Dermis microvascular lymphatic vessel endothelial cell (primary cell): ENCODE results near the gene BCAS4. TPM values are rescaled to one million over a fixed set of nuclear protein-coding genes. Genes with fewer than 3 reads are reported as not detected.
"Not testable (repeated sequence)": the region's sequence is repeated elsewhere in the genome, so short reads cannot be mapped to it uniquely, and the experiment has no call there.

Experiments used
- DNase-seq, 2 donors: peaks; one replicate each; pipeline versions ENCODE4 v3.0.0 to v3.0.0-alpha.2; 2010; ENCODE audit warnings: low read depth in 2 of 2
- total RNA-seq: library from RNA; depleted of rRNA; stranded (reverse); fragments of >200 nt; gene quantifications from 2 replicates; pipeline ENCODE4 v1.2.1, GENCODE V29; 2014

The BCAS4 gene, protein sequence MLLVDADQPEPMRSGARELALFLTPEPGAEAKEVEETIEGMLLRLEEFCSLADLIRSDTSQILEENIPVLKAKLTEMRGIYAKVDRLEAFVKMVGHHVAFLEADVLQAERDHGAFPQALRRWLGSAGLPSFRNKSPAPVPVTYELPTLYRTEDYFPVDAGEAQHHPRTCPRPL
- 1.5 TPM in 2 replicates for total RNA-seq

DNA sequence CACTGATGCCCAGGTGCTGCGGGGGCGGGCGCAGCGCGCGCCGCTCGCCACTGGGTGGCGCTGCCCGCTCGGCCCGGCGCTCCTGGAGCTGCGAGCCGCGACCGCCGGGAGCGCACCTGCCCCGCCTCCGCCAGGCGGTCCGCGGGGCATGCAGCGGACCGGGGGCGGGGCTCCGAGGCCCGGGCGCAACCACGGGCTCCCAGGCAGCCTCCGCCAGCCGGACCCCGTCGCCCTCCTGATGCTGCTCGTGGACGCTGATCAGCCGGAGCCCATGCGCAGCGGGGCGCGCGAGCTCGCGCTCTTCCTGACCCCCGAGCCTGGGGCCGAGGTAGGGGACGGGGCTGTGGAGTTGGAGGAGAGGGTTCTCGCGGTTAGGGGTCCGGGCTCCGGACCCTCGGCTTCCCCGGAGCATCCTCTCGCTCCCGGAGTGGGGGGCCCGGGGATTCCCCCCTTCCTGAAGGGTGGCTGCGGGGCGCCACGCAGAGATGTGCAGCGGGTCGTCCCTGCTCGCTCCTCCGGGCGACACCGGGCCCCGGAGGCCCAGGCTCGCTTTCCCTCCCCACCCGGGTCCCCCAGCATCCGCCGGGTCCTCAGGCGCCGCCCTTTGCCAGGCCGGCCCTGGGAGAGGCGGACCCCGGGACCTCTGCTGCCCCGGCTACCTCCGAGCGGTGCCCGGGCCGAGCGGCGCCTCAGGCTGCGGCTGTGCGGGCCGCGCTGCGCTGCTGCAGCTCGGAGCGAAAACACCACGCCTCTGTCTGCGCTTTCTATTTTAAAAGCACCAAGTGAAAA is at the start of gene BCAS4:
BCAS4 (plus strand) TSS at position 216 of the 789 bp plus-strand sequence; CDS start at position 239, 23 bp downstream.
- DNase-seq = peak; percentile 37 to 78

DNA sequence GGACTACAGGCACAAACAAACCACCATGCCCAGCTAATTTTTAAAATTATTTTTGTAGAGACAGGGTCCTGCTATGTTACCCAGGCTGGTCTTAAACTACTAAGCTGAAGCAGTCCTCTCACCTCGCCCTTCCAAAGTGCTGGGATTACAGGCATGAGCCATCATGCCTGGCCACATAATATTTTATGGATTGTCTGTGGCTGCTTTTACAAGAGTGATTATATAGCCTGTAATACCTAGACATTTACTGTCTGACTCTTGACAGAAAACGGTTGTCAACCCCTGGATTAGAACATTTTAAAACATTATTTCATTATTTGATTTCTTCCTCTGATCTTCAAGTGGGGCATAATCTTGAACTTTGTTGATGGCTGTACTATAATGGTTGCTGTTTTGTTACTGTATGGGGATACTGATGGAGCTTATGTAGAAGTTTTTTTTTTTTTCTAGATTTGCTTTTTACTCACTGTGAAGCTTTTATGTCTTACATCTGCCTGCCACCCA is 49.2 kb upstream of the BCAS4 start:
- DNase-seq = no peak

DNA sequence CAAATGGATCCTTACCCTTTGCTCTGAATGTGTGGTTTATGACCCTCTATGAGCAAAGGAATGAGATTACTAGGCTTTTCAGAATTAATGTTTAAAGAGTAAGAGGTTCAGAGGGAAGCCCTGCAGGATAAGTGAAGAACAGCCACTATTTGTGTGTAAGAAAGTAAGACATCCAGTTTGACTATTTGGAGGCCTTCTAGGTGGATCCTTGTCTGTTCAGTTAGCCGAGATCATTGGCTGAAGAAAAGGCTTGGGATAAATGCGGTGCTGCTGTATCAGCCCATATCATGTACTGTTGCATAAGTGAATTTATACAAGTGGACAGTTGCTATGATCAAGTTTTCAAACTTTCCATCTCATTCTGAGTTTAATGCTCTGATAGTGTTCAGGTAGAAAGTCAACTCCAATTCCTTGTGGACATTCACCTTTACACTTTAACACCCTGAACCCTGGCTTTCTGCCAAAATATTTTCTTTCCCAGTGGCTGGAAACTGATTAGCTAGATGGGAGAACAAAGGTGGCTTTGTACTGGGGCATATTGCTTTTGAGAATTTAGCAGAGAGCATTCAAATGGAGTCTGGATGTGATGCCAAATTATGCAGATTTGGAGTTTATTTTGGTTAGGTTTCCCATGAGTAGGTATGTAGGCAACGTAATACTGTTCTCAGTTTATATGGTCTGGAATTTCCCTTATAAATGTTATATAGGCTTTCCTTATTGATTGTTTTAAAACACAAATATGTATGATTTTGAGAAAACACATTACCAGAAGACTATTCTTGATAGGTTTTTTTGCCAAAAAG is 48.5 kb upstream of the BCAS4 start:
- DNase-seq = no peak

DNA sequence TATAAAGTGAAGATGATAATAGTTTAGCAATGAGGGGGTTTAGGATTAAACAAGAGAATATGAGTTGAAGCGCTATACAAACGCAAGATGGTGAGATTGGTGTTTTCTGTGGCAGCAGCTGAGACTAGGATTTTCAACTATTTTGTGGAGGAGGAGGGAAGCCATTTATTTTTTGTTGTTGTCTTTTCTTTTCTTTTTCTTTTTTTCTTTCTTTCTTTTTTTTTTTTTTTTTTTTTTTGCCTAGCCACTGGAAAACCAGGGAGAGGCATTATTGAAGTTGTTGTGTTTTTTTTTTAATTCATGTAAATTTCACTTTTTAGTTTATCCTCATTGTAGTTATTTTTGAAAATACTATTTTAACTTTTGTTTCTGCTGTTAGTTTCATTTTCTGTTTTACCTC is 47.6 kb upstream of the BCAS4 start:
- no peak for DNase-seq

DNA sequence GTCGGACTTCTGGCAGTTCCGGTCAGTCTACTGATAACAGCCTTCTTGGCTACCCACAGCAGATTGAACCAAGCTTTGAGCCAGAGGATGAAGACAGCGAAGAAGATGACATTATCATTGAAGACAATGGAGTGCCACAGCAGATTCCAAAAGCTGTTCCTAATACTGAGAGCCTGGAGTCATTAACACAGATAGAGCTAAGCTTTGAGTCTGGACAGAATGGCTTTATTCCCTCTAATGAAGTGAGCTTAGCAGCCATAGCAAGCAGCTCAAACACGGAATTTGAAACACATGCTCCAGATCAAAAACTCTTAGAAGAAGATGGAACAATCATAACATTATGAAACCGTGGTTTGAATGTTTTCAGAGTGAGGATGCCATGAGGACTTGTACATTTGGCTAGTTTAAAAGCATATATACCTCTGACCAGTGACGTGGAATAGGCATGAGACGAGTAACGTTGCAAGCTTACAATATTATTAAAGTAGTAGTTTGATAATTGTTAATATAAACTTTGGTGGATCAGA is 44.7 kb upstream of the BCAS4 start:
- DNase-seq = no peak

DNA sequence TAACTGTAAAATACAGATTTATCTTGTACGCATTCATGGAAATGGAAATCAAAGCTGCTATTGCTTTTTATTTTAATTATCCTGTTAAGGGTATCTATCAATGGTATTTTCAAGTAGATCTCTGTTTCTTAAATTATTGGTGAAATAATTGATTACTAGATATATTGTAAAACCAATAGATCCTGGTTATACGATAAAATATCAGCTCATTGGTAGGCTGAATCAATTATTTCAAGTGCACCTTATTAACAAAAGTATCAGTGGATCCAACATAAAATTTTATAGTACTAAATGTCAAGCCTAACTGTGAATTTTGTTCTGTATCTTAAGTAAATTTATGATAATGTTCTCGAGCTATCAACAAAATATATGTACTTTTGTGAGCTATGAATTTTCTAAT is 41.7 kb upstream of the BCAS4 start:
- DNase-seq = no peak

DNA sequence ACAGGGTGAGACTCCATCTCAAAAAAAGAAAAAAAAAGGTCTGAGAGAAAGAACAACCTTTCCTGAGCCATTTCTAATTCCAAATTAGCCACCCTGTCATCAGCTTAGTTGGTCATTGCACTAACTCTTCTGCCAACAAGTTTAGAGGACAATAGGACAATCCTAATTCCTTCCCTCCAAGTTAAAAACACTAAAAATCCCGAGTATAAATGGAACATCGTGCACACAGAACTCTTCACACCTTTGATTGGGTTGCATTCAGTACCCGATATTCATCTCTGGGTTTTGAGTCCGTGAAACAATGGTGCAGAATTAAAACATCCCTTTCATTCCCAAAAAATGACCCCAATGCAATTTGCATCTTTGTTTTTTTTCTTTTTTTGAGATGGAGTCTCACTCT is 40.4 kb upstream of the BCAS4 start:
- DNase-seq = no peak

DNA sequence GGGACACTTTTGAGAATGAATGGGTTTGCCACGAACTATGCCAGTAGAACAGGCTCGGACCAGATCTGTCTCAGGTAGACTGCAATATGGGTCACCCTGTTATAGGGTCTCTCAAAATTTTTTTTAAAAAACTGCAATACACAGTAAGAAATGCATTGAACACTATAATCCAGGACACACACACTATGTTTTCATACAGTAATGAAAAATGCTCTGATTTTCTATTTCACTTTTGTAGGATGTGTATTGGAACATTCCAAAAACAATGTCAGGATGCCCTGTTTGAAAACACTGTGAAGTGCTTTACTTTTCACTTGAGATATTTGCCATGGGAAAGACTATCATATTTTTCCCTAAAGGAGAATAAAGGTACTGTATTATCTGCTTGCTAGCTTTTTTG is 38.4 kb upstream of the BCAS4 start:
- DNase-seq = no peak

DNA sequence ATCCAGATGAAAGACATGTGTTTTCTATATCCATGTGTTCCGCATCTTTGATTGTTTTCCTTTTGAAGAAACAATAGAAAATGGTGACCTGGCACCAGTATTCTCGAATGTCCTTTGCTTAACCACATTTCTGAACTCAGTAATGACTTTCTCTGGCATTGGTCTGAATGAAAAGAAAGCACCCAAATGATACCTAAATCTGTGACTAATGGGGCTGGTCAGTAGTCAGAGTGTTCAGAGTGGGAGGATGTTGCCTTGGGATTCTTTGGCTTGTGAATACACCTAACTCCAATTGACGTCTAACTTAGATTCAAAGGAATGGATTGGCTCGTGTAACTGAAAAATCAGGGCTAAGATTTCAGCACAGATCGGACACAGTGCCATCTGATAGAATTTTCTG is 36.4 kb upstream of the BCAS4 start:
- no peak for DNase-seq

DNA sequence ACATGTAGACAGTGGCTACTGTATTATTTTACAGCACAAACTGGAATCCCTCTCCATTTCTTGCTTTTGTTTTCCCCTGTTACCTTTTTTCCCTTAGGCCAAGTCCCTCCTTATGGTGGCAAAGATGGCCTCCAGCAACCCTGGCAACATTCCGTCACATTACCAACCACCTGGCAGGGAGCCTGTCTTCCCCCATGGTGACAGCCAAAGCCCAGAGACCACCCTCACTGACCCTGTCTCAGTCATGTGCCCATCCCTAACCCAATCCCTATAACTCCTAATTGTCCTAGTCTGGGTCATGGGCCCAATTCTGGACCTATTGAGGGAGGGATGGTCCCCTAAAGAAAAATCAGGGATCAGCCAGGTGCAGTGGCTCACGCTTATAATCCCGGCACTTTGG is 35.9 kb upstream of the BCAS4 start:
- no peak for DNase-seq

DNA sequence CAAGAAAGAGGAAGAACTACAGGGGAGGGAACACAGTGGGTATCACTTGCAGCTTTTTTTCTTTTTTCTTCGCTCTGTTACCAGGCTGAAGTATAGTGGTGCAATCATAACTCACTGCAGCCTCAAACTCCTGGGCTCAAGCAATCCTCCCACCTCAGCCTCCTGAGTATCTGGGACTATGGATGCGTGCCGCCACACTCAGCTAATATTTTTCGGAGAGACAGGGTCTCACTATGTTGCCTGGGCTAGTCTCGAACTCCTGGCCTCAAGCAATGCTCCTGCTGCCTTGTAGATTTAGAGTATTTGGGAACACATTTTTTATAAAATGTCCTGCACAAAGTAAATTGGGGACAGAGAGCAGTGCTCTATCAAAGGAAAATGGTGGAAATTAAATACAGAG is 35.2 kb upstream of the BCAS4 start:
- DNase-seq = no peak

DNA sequence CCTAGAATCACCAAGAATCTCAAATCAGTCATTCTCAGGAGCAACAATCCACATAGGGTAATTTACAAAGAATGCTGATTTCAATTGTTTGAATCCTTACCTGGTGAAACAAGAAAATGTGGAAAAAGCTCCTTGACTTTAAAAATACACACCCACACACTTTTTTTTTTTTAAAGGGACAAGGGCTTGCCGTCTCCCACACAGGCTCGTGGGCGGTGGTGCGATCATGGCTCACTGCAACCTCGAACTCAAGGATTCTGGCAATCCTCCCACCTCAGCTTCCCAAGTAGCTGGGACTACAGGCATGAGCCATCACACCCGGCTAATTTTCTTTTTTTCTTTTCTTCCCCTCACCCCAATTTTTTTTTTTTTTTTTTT is 32.8 kb upstream of the BCAS4 start:
- DNase-seq = no peak

DNA sequence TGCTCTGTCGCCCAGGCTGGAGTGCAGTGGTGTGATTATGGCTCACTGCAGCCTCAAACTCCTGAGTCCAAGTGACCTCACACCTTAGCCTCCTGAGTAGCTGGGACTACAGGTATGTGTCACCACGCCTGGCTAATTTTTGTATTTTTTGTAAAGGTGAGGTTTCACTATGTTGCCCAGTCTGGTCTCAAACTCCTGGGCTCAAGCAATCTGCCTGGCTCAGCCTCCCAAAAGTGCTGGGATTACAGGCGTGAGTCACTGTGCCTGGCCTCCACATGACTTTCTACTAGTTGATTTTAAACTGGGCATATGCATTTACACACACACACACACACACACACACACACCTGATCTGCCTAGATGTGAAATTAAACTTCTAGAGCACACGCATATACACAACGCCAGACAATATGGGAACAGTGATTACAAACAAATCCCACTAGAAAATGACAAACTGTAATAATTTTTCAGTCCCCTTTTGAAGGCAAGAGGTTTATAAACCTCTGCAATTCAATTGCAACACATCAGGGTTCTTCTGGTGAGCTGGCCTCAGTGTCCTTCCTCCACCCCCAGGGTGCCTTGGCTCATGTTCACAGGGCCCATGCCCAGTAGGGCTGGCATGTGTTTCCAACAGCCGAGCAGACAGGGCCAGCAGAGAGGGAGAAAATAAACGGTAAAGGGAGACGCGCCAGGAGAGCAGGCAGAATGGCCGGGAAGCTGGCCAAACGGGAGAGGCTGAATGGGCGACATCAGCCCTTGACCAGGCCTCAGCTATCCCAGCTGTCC is 32.2 kb upstream of the BCAS4 start:
- DNase-seq = no peak

DNA sequence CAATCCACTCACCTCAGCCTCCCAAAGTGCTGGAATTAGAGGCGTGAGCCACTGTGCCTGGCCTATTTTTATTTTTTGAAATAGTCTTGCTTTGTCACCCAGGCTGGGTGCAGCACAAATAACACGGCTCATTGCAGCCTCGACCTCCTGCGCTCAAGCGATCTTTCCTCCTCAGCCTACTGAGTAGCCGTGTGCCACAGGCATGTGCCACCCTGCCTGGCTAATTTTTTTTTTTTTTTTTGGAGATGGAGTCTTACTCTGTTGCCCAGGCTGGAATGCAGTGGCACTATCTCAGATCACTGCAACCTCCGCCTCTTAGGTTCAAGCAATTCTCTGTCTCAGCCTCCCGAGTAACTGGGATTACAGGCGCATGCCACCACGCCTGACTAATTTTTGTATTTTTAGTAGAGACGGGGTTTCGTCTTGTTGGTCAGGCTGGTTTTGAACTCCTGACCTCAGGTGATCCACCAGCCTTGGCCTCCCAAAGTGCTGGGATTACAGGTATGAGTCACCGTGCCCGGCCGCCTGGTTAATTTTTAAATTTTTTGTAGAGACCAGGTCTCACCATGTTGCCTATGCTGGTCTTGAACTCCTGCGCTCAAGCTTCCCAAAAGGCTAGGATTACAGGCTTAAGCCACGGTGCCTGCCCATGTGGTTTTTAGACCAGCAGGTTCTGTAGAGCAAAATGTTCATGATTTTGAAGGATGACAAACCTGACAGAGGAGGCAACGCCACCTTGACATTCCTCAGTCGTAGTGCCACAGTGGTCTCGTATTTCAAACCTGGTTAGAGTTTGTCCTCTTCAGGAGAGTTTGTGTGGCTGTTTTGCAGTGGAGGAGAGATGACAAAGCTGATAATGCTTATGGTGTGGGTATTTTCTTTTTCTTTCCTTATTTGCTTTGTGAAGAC is 31.1 kb upstream of the BCAS4 start:
- DNase-seq = not testable (repeated sequence)

DNA sequence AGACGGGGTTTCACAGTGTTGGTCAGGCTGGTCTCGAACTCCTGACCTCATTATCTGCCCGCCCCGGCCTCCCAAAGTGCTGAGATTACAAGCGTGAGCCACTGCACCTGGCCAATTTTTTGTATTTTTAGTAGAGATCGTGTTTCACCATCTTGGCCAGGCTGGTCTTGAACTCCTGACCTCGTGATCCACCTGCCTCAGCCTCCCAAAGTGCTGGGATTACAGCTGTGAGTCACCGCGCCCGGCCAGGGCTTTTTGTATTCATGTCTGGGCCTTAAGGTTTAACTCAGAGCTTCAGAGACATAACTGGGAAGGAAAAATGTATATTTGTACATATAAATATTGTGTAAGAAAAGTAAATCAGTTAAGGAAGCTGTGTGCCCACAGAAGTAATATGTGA is 29.6 kb upstream of the BCAS4 start:
- DNase-seq = not testable (repeated sequence)

DNA sequence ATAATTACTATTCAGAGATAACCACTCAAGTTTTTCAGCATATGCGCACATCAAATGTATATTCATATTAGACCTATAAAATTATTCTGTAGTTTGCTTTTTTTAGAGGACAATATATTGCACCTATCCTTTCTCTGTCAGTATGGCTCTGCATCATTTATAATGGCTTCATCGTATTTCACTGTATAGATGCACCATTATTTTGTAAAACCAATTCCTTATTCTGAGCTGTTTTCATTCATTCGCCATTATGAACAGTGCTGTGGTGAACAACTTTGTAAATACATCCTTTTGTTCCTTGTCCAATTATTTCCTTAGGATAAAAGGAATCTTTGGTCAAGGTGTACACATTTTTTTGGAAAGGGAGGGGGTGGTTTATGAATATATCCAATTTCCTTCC is 29.2 kb upstream of the BCAS4 start:
- no peak for DNase-seq

DNA sequence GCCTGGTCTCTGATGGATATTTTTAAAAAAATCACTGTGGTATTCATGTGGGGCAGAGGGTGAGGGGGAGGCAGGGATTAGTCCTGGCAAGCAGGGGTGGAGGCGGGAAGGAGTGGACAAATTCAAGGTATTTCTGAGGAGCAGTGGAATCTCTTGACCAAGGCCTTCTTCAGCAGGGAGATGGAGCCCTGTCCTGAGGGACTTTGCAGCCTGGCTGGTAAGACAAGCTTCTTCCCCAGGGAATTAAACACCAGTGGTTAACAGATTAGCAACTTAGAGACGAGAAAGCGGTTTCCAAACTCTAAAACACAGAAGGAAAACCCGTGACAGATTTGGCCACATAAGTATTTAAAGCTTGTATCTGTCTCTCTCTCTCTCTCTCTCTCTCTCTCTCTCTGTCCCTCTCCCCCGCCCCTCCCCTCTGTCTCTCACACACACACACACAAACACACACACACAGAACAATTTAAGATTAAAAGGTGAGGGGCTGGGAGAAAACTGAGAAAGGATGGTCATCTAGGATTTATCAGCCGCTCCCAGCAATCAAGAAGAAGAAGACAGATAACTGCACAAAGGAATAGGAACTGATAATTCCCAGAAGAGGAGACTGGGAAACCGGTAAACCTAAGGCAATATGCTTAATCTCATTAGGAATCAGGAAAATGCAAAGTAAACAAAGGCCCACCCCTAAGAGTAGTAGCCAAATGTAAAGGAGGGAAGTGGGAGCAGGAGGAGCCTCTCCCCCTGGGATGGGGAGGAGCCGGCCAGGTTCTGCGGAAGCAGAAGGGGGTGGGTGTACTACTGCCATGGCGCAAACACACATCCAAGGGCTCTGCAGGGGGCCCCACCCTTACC is 27.7 kb upstream of the BCAS4 start:
- not testable (repeated sequence) for DNase-seq

DNA sequence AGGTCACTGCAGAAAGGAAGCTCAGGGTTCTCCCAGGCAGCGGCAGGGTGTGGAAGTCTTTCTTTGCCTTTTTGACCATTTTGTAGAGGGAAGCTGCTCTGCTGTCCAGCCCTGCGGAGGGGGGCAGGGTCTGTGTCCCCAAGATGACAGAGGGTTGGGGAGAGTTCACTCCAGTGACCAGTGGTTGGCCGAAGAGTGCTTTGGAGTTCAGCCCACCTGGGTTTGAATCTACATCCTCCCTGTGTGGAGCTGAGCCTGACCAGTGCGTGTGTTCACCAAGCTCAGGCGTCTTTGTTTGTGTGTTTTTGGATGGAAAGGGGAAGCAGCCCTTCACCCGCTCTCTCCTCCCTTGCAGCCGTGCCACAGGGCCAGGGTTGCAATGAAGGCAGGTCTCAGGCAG is 25.9 kb upstream of the BCAS4 start:
- not testable (repeated sequence) for DNase-seq

DNA sequence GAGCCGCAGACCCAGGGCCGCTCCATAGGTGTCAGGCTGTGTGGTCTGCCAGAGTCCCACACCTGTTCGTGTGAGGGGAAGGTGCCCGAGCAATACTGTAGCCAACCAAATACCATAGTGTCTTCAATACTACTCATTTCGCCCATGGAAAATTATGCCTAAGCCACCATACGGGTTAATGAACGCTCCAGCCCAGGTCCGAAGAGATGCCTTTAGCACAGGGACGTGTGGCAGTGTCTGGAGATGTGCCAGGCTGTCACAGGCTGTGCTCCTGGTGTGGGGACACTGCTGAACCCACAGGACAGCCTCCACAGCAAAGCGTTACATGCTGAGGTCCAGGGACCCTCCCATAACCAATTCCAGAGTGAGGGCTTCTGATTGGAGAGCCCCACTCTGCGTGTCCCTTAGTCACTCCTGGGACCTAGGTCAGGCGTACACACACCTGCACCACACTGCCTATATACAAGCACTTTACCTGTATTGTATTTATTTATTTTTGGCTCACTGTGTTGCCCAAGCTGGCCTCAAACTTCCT is 25.2 kb upstream of the BCAS4 start:
- not testable (repeated sequence) for DNase-seq
